Stimulated activated CD4-positive, alpha-beta T cell treated with anti-CD3 and anti-CD28 coated beads, Interleukin-12 subunit alpha, Interleukin-12 subunit beta, amount 100 ng/mL, for 48 hours (primary cell): ENCODE data around the gene KCNQ5.

Experiments
- DNase-seq, 3 donors: peaks; one replicate each; pipeline ENCODE4 v3.0.0-alpha.2; 2020; ENCODE audit warnings: low read depth in 2 of 3, low spot score in 1 of 3

KCNQ5 gene

DNA sequence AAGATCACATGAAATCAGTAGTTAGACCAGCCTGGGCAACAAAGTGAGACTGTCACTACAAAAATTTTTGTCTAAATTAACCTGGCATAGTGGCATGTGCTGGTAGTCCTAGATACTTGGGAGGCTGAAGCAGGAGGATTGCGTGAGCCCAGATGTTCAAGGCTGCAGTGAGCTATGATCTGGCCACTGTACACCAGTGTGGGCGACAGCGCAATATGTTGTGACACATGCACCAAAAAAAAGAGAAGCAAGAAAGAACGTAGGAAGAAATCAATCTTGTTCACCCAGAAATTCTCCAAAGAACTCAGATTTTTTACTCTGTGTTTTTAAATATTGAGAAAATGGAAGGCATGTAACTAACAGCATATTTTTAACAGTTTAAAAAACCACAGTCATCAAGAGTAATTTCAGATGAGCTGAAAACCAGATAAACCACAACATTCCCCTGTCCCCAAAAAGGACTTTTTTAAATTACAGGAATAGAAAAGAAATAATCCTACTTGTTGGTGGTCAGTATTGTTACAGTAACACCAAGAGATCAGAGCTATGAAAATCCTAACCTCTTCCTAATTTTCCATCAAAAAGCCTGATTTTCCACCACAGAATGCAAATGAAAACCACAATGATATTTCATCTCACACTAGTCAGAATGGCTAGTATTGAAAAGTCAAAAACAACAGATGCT, 363.3 kb downstream of the KCNQ5 start:
- DNase-seq = no peak

DNA sequence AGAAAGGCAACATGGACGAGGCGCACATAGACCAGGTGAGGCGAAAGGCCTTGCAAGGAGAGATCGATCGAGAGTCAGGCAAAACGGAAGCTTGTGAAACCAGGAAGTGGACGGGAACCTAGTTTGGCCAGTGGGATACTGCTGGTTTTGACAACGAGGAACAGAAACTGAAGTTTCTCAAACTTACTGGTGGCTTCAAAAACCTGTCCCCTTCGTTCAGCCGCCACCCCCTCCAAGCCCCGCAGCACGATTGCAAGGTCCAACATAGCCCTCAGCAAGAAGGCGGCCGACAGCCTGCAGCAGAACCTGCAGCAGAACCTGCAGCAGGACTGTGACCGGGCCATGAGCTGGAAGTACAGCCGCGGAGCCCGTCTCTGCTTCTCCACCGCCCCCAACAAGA, 365.4 kb downstream of the KCNQ5 start:
- no peak for DNase-seq

DNA sequence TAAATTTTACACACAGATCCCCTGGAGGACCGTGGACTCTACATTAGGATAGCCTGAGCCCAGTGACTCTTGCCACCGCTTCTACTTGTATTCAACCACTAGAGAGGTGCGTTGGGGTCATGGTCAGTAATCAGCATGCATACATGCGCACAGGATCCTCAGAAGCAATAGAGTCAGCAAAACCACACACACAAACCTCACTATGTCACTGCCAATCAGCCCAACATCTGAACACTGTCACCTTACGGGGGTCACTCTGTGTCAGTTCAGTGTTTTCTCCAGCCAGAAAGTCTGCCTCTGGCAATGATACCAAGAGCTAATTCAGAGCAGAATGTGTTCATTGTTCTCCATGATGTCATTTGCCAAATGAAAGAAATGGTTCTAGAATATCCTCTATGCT, 378.1 kb downstream of the KCNQ5 start:
- no peak for DNase-seq

- no peak for DNase-seq
These were observed 378.6 kb downstream of the KCNQ5 start for GRCh38 chr6:73000460-73000859.

GRCh38 chr6:73002588-73002987, 380.7 kb downstream of the KCNQ5 start:
- no peak for DNase-seq

DNA sequence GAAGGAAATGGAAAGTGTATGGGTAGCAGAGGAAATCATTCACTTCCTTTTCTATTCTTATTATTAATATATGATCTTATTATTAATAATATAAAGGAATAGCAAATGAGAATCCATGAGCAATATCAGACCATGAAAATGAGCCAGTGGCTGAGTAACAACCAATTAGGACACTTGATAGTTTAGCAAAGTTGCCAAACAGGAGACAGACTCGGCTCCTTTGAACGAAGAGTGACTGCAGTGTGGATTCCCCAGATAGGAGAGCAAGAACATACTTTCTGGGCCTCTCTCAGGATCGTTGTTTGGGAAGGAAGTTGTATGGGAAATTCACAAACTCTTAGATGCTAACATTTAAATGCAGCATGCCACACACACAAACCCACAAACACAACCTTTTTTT, 381.4 kb downstream of the KCNQ5 start:
- DNase-seq = no peak

GRCh38 chr6:73004231-73004630, 382.4 kb downstream of the KCNQ5 start:
- DNase-seq = no peak

- DNase-seq = no peak
These were observed 383.0 kb downstream of the KCNQ5 start for GRCh38 chr6:73004861-73005260.

- DNase-seq = no peak
These were observed 384.3 kb downstream of the KCNQ5 start for GRCh38 chr6:73006146-73006545.

DNA sequence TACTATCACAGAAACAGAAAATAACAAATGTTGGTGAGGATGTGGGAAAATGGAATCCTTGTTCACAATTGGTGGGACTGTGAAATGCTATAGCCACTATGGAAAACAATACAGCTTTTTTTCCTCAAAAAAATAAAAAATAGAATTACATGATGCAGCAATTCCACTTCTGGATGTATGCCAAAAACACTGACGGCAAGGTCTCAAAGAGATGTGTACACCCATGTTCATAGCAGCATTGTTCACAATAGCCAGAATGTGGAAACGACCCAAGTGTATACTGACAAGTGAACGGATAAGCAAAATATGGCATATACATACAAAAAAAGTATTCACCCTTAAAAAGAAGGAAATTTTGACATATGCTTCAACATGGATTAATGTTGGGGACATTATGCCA, 390.1 kb downstream of the KCNQ5 start:
- DNase-seq = no peak

GRCh38 chr6:73017476-73017875, 395.6 kb downstream of the KCNQ5 start:
- DNase-seq = no peak

DNA sequence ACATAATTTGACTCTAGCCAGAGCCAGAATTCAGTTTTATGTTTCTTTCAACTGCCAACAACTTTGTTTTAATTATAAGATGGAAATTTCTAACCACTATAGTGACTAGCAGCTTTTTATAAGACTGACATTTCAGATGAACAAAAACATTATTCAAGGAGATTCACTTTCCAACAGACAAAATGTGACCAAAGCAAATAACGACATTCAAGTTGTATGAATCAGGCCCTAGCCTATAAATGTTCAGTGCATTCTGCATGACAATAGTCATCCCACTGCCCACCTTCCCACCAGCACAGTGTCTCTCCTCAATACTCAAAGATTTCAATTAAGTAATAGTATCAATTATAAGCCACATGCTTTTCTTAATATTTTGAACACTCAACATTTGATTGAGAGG, 402.7 kb downstream of the KCNQ5 start:
- no peak for DNase-seq

DNA sequence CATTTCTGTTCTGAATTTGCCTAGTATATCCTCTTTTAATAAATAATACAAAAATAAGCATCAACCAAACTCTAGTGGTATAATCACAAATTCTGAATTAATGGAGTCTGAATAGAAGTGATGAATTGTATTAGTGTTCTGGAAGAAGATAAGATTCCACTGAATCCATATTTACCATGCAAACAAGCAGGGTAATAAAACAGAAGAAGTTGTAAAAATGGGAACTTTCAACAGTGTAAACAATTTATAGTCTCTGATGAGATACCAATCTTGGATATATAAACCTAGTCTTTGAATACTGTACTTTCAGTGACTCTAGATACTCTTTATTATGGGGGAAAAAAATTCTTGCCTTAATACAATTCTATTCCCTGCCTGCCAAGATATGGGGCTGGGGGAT, 405.8 kb downstream of the KCNQ5 start:
- DNase-seq = no peak

DNA sequence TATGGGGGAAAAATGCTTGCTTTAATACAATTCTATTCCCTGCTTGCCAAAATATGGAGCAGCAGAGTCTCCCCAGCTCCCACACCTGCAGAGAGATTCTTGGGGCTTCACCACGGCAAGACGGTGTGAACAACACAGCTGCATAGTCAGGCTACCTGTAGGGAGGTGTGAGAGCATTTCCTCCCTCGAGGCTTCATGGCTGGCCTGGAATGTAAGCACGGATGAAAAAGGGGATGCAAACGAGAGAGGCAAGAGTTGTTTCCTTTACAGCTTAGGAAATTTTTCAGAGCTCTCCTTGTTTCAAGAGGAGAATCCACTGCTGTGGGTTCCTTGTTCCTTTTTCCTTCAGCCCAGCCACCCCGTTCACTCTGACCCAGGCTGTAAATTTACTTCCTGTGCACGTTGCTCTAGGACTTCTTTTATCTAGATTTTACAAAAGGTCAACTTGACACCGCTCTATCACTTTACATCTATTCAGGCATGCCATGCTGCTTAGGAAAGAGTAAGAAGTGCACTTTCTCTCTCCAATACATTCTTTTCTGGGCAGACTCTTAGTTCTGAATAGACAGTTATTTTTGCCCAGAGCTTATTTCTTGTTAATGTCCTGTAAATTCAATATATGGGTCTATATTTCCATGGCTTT, 406.4 kb downstream of the KCNQ5 start:
- no peak for DNase-seq

DNA sequence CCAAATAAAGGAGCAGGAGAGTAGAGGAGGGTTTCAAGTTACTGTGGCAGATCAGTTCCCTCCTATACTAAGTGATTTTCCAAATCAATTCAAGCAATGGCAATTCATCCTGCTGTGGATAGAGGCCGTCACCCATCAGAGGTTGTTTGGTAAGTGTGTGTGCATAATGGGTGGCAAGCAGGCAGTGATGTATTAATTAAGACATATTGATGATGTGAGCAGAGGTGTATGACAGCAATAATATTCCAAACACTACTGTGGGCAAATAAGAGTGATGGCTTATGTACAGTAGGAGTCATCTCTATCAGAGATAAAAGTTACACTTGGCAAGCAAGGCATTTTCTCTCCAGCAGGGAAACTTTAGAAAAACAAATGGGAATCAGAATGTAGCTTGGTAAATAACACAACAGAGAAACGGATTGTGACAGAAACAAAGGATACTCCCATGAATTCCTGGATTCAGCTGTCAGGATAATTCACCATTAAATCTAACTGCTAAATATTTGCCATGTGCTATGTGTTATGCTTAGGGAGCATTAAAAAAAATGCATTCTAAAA, 407.1 kb downstream of the KCNQ5 start:
- DNase-seq = no peak

DNA sequence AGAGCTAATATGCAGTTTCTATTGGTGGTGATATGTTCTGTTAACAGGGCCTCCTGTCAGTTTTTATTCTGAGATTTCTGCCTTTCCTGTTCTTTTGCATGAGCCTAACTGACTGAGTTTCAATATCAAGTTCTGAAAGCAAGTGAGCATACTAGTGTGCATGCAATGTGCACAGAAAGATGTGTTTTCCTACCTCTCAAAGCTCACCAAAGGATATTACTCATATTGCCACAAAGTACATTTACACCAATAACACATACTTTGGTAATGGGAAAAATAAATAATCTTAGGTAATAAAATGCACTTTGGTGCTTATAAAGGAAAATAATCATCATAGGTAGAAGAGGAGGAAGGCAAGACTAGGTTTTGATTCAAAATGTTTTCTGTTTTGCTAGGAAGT, 408.4 kb downstream of the KCNQ5 start:
- no peak for DNase-seq

DNA sequence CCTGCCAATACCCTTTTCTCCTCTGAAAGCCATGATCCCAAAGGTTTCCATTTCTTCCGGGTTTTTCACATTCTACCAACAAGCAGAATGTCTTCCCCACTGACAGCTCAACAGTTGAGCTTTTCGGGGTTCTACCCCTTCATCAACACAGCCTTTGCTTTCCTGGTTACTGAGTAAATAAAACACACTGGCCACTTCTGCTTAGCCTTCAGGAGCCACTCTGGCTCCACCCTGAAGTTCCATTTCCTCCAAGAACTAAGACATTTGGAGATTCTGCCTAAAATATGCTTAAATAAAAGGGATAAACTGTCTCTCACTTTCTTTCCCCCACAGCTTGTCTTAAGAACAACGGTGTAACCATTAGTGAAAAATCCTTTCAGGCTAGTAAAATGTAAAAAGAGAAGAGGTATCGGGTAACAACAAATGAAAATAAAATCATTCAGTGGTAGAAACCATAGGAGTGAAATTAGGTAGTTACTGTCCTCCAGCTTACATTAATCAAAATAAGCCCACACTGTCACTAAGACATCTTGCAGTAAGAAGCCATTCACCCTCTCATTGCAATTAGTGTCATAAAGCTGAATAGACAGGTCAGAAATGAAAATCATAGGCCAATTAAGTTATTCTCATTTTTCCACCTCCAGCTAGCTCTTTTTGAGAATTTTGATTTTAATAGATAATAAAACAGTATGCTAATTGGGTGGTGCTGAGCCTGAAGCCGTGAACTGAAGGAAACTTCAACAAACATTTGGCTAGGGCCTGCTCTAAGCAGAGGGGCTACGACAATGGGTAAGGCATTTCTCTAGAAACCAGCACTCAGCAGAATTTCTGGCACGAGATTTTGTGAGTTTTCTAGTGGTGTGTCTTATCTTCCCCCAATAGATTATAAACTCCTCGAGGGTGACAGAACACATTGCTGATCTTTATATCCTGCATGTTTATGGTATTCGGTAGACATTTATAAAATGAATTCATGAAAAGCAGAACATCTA, 409.2 kb downstream of the KCNQ5 start:
- DNase-seq = no peak

DNA sequence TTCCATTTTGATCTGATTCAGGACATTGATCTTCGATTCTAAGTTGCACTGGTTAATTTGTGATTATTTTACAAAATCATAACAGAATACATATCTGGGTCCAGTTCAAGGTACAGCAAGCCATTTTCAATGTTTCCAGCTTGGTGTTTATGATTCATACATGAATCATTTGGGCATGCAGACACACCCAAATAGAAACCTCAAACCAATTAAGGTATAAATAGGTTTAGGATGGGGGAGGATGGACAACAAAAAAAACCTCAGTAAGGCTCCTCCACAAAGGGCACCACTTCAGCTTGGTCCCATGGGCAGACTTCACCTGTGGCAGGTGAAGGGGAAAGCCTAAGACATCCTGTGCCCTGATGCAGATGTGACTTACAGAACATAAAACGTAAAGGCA, 410.7 kb downstream of the KCNQ5 start:
- DNase-seq = no peak

DNA sequence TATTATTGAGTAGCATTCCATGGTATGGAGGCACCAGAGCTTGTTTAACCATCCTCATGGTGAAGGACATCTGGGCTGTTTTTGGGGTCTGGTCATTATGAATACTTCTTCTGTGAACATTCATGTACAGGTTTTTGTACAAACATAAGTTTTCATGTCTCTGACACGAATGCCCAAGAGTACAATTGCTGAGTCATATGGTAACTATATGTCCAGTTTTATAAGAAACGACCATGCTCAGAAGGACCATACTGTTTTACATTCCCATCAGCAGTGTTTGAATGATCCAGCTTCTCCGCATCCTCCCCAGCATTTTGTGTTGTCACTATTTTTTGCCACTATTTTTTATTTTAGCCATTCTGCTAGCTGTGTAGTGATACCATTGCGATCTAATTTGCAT, 414.8 kb downstream of the KCNQ5 start:
- no peak for DNase-seq

DNA sequence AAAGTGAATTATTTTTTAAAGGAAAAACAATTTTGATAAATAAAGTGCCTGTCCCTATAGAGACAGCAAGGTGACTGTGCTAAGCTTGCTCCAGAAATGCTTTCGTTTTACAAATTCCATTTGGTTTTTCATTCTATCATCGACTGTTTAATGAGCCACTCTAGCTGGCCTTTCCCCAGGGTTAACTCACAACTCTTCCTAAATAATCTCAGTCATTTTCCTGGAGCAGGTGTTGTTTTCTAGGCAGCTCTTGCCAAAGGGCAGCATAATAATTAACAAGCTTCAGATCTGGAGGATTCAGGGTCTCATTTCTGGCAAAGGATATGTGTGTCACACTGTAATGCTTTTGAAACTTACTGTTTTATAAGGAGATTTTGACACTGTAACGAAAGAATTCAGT, 419.2 kb downstream of the KCNQ5 start:
- no peak for DNase-seq

GRCh38 chr6:73042892-73043291, 421.0 kb downstream of the KCNQ5 start:
- DNase-seq = no peak

DNA sequence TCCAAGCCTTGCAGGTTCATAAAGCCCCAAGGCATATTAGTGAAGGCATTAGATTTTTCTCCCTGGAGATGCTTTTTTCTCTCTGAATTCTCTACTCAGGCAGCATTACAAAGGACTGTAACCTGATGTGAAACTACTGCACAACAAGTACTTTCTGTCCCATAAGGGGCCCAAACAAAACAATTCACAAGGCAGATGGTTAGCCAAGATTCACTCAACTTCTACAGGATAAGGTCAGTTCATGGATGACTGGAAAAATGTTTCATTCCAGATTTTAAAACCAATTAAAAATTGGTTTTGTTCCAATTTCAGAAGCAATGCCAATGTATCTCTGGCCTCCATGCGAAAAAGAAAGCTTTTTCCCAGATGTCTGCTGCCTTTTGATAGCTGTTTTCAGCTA, 421.6 kb downstream of the KCNQ5 start:
- DNase-seq = no peak
